GM23248 (cell line): ENCODE measurements around the gene STT3B. TPM values are rescaled to one million over a fixed set of nuclear protein-coding genes. Genes with fewer than 3 reads are reported as not detected.

Experiments used
- DNase-seq: peaks from one replicate; pipeline ENCODE4 v3.0.0-alpha.2; 2015
- H2AFZ ChIP-seq: fragments of 200-600 bp; sonication (generic); 2 replicates; pipeline ENCODE4 v1.6.1; 2016; ENCODE audit warnings: antibody characterized with exemption
- H3F3A ChIP-seq: fragments of 200-600 bp; sonication (generic); 2 replicates; pipeline ENCODE4 v1.6.1; 2016; ENCODE audit warnings: mild to moderate bottlenecking, antibody characterized with exemption, mixed run types; ENCODE audit not compliant: insufficient read depth
- H3K27ac ChIP-seq: fragments of 200-600 bp; sonication (generic); 2 replicates; pipeline ENCODE4 v1.5.1; 2016; ENCODE audit warnings: mild to moderate bottlenecking
- H3K27me3 ChIP-seq: fragments of 200-600 bp; sonication (generic); replicated peaks from 2 replicates; pipeline ENCODE4 v1.6.1; 2016; ENCODE audit warnings: mild to moderate bottlenecking; ENCODE audit not compliant: insufficient read depth
- H3K36me3 ChIP-seq: fragments of 200-600 bp; sonication (generic); 2 replicates; pipeline ENCODE4 v1.6.1; 2016; ENCODE audit warnings: low read depth, mild to moderate bottlenecking
- H3K4me1 ChIP-seq: fragments of 200-600 bp; sonication (generic); 2 replicates; pipeline ENCODE4 v1.6.1; 2016; ENCODE audit warnings: mild to moderate bottlenecking; ENCODE audit not compliant: insufficient read depth
- H3K4me2 ChIP-seq: fragments of 200-600 bp; sonication (generic); one replicate; pipeline ENCODE4 v1.6.1; 2016; ENCODE audit warnings: mild to moderate bottlenecking; ENCODE audit not compliant: unreplicated experiment
- H3K4me3 ChIP-seq: fragments of 200-600 bp; sonication (generic); 2 replicates; pipeline ENCODE4 v1.5.1; 2016; ENCODE audit warnings: mild to moderate bottlenecking
- H3K79me2 ChIP-seq: fragments of 200-600 bp; sonication (generic); 2 replicates; pipeline ENCODE4 v1.6.1; 2016; ENCODE audit warnings: mild to moderate bottlenecking; ENCODE audit not compliant: insufficient read depth
- H3K9ac ChIP-seq: fragments of 200-600 bp; sonication (generic); 2 replicates; pipeline ENCODE4 v1.6.1; 2016; ENCODE audit warnings: mild to moderate bottlenecking
- H3K9me2 ChIP-seq: fragments of 200-600 bp; sonication (generic); 2 replicates; pipeline ENCODE4 v1.6.1; 2016; ENCODE audit warnings: mixed run types, mild to moderate bottlenecking, moderate library complexity; ENCODE audit not compliant: insufficient read depth
- H3K9me3 ChIP-seq: fragments of 200-600 bp; sonication (generic); one replicate; pipeline ENCODE4 v1.6.1; 2017; ENCODE audit warnings: low read depth
- H4K20me1 ChIP-seq: fragments of 200-600 bp; sonication (generic); 2 replicates; pipeline ENCODE4 v1.6.0; 2016; ENCODE audit not compliant: insufficient read depth
- EZH2 ChIP-seq: fragments of 200-600 bp; sonication (generic); IDR thresholded peaks from 2 replicates; pipeline ENCODE4 v1.6.1; 2018; ENCODE audit warnings: antibody characterized with exemption, mild to moderate bottlenecking; ENCODE audit not compliant: insufficient read depth, poor library complexity, severe bottlenecking
- EZH2phosphoT487 ChIP-seq: fragments of 200-600 bp; sonication (generic); IDR thresholded peaks from 2 replicates; pipeline ENCODE4 v1.6.1; 2018; ENCODE audit warnings: antibody characterized with exemption, moderate library complexity, mild to moderate bottlenecking, low read depth; ENCODE audit not compliant: insufficient read depth
- WGBS, 2 experiments: methylation state at CpG; one replicate each; pipeline ENCODE4 v1.1.6; 2015 to 2017; ENCODE audit warnings: low lambda C conversion rate in 2 of 2, low coverage in 1 of 2; ENCODE audit errors: missing lambda C conversion rate in 2 of 2; 5-methylcytosine and 5-hydroxymethylcytosine counted together
- in situ Hi-C: fragments of 300-500 bp; cut with MboI; formaldehyde crosslinking; loops from 2 replicates; pipeline ENCODE4 v1.15.0; 2020
- polyA plus RNA-seq: library from polyadenylated mRNA; unstranded; fragments of >200 nt; fragmentation: Nextera tagmentation; extraction: Ambion mirVana; gene quantifications from 2 replicates; pipeline ENCODE4 v1.2.1, GENCODE V29; 2016
- total RNA-seq: library from RNA; depleted of rRNA; stranded (reverse); fragments of >200 nt; shearing (Covaris generic); gene quantifications from 2 replicates; pipeline ENCODE4 v1.2.3, GENCODE V29; 2014

Gene STT3B
- total and polyA plus RNA-seq, 2 experiments from 2014 or later, result 81.5 to 174 TPM

GRCh38 chr3:31581660-31582059, 48.9 kb downstream of the STT3B start:
- H3F3A ChIP-seq, result 0 out of 2 replicates have a peak, but pooled peaks cover 3% of the 10 kb centered on the region
- H3K4me3 ChIP-seq, result no peak overlapping the region
- H3K4me2 ChIP-seq, result no peak overlapping the region
- in situ Hi-C loops, result no loop called here
- peaks cover 6% of the 10 kb centered on the region; the same call in 1 of the 2 replicates for H3K36me3 ChIP-seq
- H3K27ac ChIP-seq, result no peak overlapping the region
- H3K9ac ChIP-seq, result no peak overlapping the region
- no peak for TF ChIP-seq EZH2
- TF ChIP-seq EZH2phosphoT487, result no peak
- H3K79me2 ChIP-seq, result peaks cover 94% of the 10 kb centered on the region
- H3K9me2 ChIP-seq, result no peaks in the 10 kb centered on the region
- H3K4me1 ChIP-seq, result no peaks in the 10 kb centered on the region
- peak; percentile 26 for DNase-seq
- H3K9me3 ChIP-seq, result no peaks in the 10 kb centered on the region
- no peaks in the 10 kb centered on the region for H3K27me3 ChIP-seq
- no peaks in the 10 kb centered on the region for H4K20me1 ChIP-seq
- H2AFZ ChIP-seq, result no peak overlapping the region
- 97 to 100% methylated on average over 2 of the region's 2 CpGs for WGBS, 2 experiments

GRCh38 chr3:31589228-31589627, 56.5 kb downstream of the STT3B start:
- Histone ChIP-seq H4K20me1 (0 out of 2 replicates have a peak, but pooled peaks cover 5% of the 10 kb centered on the region), H3K27me3 (no peaks in the 10 kb centered on the region), H3K4me3 (no peak overlapping the region), H3F3A (no peaks in the 10 kb centered on the region), H2AFZ (no peak overlapping the region), H3K9me3 (no peaks in the 10 kb centered on the region), H3K4me2 (no peak overlapping the region), H3K27ac (no peak overlapping the region), H3K79me2 (peaks cover 100% of the 10 kb centered on the region), H3K9me2 (no peaks in the 10 kb centered on the region), H3K36me3 (peaks cover 9% of the 10 kb centered on the region; the same call in 1 of the 2 replicates), H3K4me1 (0 out of 2 replicates have a peak, but pooled peaks cover 3% of the 10 kb centered on the region), H3K9ac (no peak overlapping the region)
- in situ Hi-C loops, result no loop called here
- 93 to 100% methylated on average over 2 of the region's 2 CpGs for WGBS, 2 experiments
- no peak for DNase-seq
- TF ChIP-seq EZH2 (no peak), EZH2phosphoT487 (no peak)

GRCh38 chr3:31590650-31591049, 57.9 kb downstream of the STT3B start:
- in situ Hi-C loops, result no loop called here
- Histone ChIP-seq H3F3A (no peaks in the 10 kb centered on the region), H3K27ac (no peak overlapping the region), H3K9me3 (no peaks in the 10 kb centered on the region), H3K27me3 (no peaks in the 10 kb centered on the region), H3K9me2 (no peaks in the 10 kb centered on the region), H4K20me1 (0 out of 2 replicates have a peak, but pooled peaks cover 5% of the 10 kb centered on the region), H3K36me3 (peaks cover 7% of the 10 kb centered on the region; the same call in 1 of the 2 replicates), H3K4me2 (no peak overlapping the region), H3K9ac (no peak overlapping the region), H3K79me2 (peaks cover 100% of the 10 kb centered on the region), H3K4me1 (0 out of 2 replicates have a peak, but pooled peaks cover 3% of the 10 kb centered on the region), H2AFZ (no peak overlapping the region), H3K4me3 (no peak overlapping the region)
- TF ChIP-seq EZH2phosphoT487, result no peak
- TF ChIP-seq EZH2, result no peak
- DNase-seq, result no peak
- 94 to 97% methylated on average over 1 of the region's 1 CpG for WGBS, 2 experiments

- peaks cover 91% of the 10 kb centered on the region for H3K79me2 ChIP-seq
Observed at GRCh38 chr3:31592764-31593163, 60.0 kb downstream of the STT3B start.

More at GRCh38 chr3:31592764-31593163, 60.0 kb downstream of the STT3B start:
- DNase-seq, result no peak
- H3K9me2 ChIP-seq, result no peaks in the 10 kb centered on the region
- no peak overlapping the region for H3K27ac ChIP-seq
- 0 out of 2 replicates have a peak, but pooled peaks cover 3% of the 10 kb centered on the region for H3K4me1 ChIP-seq
- WGBS, 2 experiments, result 95 to 100% methylated on average over 2 of the region's 2 CpGs
- no peak overlapping the region for H3K9ac ChIP-seq
- no peaks in the 10 kb centered on the region for H3K27me3 ChIP-seq
- H3F3A ChIP-seq, result no peaks in the 10 kb centered on the region
- H3K4me3 ChIP-seq, result no peak overlapping the region
- no peaks in the 10 kb centered on the region for H3K9me3 ChIP-seq
- 0 out of 2 replicates have a peak, but pooled peaks cover 5% of the 10 kb centered on the region for H4K20me1 ChIP-seq
- no peak overlapping the region for H2AFZ ChIP-seq
- in situ Hi-C loops, result no loop called here
- TF ChIP-seq EZH2phosphoT487 (no peak), EZH2 (no peak)
- no peak overlapping the region for H3K4me2 ChIP-seq
- H3K36me3 ChIP-seq, result peaks cover 7% of the 10 kb centered on the region; the same call in 1 of the 2 replicates
